MM.1S (cell line): ENCODE measurements around the gene POC5.
"Not testable (repeated sequence)": the region's sequence is repeated elsewhere in the genome, so short reads cannot be mapped to it uniquely, and the experiment has no call there.

Experiments used
- DNase-seq: peaks from one replicate; pipeline ENCODE4 v3.0.0-alpha.2; 2015
- H2AFZ ChIP-seq: fragments of 300-600 bp; sonication (generic); 2 replicates; pipeline ENCODE4 v1.6.0; 2016; ENCODE audit warnings: antibody characterized with exemption, low read length
- H3F3A ChIP-seq: fragments of 300-600 bp; sonication (generic); 2 replicates; pipeline ENCODE4 v1.6.1; 2016; ENCODE audit warnings: mild to moderate bottlenecking, antibody characterized with exemption, low read length, moderate library complexity, mixed read lengths; ENCODE audit not compliant: insufficient read depth
- H3K27ac ChIP-seq: fragments of 300-600 bp; sonication (generic); 2 replicates; pipeline ENCODE4 v1.5.1; 2016; ENCODE audit warnings: mild to moderate bottlenecking, low read length
- H3K27me3 ChIP-seq: fragments of 300-600 bp; sonication (generic); replicated peaks from 2 replicates; pipeline ENCODE4 v1.6.0; 2016; ENCODE audit warnings: low read length; ENCODE audit not compliant: insufficient read depth
- H3K36me3 ChIP-seq: fragments of 300-600 bp; sonication (generic); replicated peaks from 2 replicates; pipeline ENCODE4 v1.6.1; 2016; ENCODE audit warnings: mild to moderate bottlenecking, low read length, mixed read lengths; ENCODE audit not compliant: insufficient read depth
- H3K4me1 ChIP-seq: fragments of 300-600 bp; sonication (generic); 2 replicates; pipeline ENCODE4 v1.6.1; 2016; ENCODE audit warnings: low read length, mixed read lengths
- H3K4me2 ChIP-seq: fragments of 300-600 bp; sonication (generic); 2 replicates; pipeline ENCODE4 v1.6.0; 2016; ENCODE audit warnings: low read depth, low read length
- H3K4me3 ChIP-seq: fragments of 300-600 bp; sonication (generic); 2 replicates; pipeline ENCODE4 v1.5.1; 2016; ENCODE audit warnings: low read length, mixed read lengths
- H3K79me2 ChIP-seq: fragments of 300-600 bp; sonication (generic); 2 replicates; pipeline ENCODE4 v1.6.1; 2016; ENCODE audit warnings: mixed run types, low read length, mixed read lengths
- H3K9ac ChIP-seq: fragments of 300-600 bp; sonication (generic); 2 replicates; pipeline ENCODE4 v1.6.1; 2016; ENCODE audit warnings: low read length, mixed read lengths
- H3K9me2 ChIP-seq: fragments of 300-600 bp; sonication (generic); replicated peaks from 2 replicates; pipeline ENCODE4 v1.6.1; 2016; ENCODE audit warnings: mild to moderate bottlenecking, low read length, mixed read lengths; ENCODE audit not compliant: insufficient read depth
- H3K9me3 ChIP-seq: fragments of 300-600 bp; sonication (generic); replicated peaks from 2 replicates; pipeline ENCODE4 v1.6.1; 2016; ENCODE audit warnings: mild to moderate bottlenecking, low read length, mixed read lengths; ENCODE audit not compliant: insufficient read depth
- H4K20me1 ChIP-seq: fragments of 300-600 bp; sonication (generic); 2 replicates; pipeline ENCODE4 v1.6.1; 2016; ENCODE audit warnings: mild to moderate bottlenecking, low read length, moderate library complexity, mixed read lengths; ENCODE audit not compliant: insufficient read depth
- EZH2 ChIP-seq: fragments of 300-600 bp; sonication (generic); optimal IDR thresholded peaks from 2 replicates; pipeline ENCODE3; 2017; ENCODE audit warnings: low read depth, mild to moderate bottlenecking, antibody characterized with exemption, low read length, mixed read lengths
- EZH2phosphoT487 ChIP-seq: fragments of 300-600 bp; sonication (generic); IDR thresholded peaks from 2 replicates; pipeline ENCODE4 v1.6.1; 2018; ENCODE audit warnings: antibody characterized with exemption, low read length
- TF ChIP-seq, protein P1 (sequence below): fragments of 300-600 bp; sonication (generic); IDR thresholded peaks from 2 replicates; pipeline ENCODE4 v1.5.1; 2016; ENCODE audit warnings: antibody characterized with exemption, low read length, mixed read lengths

POC5 gene

DNA sequence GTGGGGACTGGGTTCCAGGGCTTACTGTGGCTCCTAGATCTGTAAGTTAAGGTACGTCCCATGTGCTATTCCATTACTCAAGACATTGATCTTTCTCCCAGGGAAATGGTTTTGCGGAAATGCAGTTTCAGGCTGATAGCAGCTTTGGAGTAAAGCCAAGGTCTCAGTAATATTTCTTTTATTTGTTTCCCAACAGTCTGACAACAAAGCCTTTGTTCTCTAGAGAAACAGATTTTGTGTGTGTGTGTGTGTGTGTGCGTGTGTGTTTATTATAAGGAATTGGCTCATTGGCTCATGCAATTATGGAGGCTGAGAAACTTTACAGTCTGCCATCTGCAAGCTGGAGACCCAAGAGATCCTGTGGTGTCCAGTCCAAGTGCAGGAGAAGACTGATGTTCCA is 12.1 kb upstream of the POC5 start:
- Histone ChIP-seq H3K4me1 (no peaks in the 10 kb centered on the region), H3K4me2 (no peak overlapping the region), H3K9me3 (no peaks in the 10 kb centered on the region), H3K27me3 (no peaks in the 10 kb centered on the region), H3K27ac (no peak overlapping the region), H3K4me3 (no peak overlapping the region), H3K79me2 (no peaks in the 10 kb centered on the region), H3K36me3 (no peaks in the 10 kb centered on the region), H3K9ac (no peak overlapping the region), H4K20me1 (no peaks in the 10 kb centered on the region), H3F3A (no peaks in the 10 kb centered on the region), H3K9me2 (no peaks in the 10 kb centered on the region), H2AFZ (no peak overlapping the region)
- no peak for DNase-seq
- TF ChIP-seq EZH2 (no peak), EZH2phosphoT487 (no peak)
- TF ChIP-seq, protein P1, sequence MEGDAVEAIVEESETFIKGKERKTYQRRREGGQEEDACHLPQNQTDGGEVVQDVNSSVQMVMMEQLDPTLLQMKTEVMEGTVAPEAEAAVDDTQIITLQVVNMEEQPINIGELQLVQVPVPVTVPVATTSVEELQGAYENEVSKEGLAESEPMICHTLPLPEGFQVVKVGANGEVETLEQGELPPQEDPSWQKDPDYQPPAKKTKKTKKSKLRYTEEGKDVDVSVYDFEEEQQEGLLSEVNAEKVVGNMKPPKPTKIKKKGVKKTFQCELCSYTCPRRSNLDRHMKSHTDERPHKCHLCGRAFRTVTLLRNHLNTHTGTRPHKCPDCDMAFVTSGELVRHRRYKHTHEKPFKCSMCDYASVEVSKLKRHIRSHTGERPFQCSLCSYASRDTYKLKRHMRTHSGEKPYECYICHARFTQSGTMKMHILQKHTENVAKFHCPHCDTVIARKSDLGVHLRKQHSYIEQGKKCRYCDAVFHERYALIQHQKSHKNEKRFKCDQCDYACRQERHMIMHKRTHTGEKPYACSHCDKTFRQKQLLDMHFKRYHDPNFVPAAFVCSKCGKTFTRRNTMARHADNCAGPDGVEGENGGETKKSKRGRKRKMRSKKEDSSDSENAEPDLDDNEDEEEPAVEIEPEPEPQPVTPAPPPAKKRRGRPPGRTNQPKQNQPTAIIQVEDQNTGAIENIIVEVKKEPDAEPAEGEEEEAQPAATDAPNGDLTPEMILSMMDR = no peak

GRCh38 chr5:75727931-75728330 is 10.7 kb upstream of the POC5 start:
- no peaks in the 10 kb centered on the region for H3K4me1 ChIP-seq
- H3K27me3 ChIP-seq = no peaks in the 10 kb centered on the region
- no peaks in the 10 kb centered on the region for H4K20me1 ChIP-seq
- TF ChIP-seq EZH2phosphoT487 = no peak
- TF ChIP-seq, protein P1 = no peak
- H3K9ac ChIP-seq = no peak overlapping the region
- H3F3A ChIP-seq = no peaks in the 10 kb centered on the region
- no peaks in the 10 kb centered on the region for H3K9me3 ChIP-seq
- H3K4me3 ChIP-seq = no peak overlapping the region
- no peak overlapping the region for H2AFZ ChIP-seq
- no peaks in the 10 kb centered on the region for H3K9me2 ChIP-seq
- no peak overlapping the region for H3K4me2 ChIP-seq
- H3K36me3 ChIP-seq = no peaks in the 10 kb centered on the region
- no peaks in the 10 kb centered on the region for H3K79me2 ChIP-seq
- DNase-seq = no peak
- no peak overlapping the region for H3K27ac ChIP-seq

DNA sequence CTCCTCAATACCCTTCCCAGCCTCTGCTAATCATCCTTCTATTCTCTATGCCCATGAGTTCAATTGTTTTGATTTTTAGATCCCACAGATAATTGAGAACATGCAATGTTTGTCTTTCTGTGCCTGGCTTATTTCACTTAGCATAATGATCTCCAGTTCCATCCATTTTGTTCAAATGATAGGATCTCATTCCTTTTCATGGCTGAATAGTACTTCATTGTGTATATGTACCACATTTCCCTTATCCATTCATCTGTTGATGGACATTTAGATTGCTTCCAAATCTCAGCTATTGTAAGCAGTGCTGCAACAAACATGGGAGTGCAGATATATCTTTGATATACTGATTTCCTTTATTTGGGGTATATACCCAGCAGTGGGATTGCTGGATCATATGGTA is 9.0 kb upstream of the POC5 start:
- not testable (repeated sequence) for H3K79me2 ChIP-seq, H3K27ac ChIP-seq, H4K20me1 ChIP-seq, H3K9ac ChIP-seq, H3K9me3 ChIP-seq, H3K4me3 ChIP-seq, H3K4me2 ChIP-seq, H3K4me1 ChIP-seq, H2AFZ ChIP-seq, DNase-seq, H3K27me3 ChIP-seq, H3F3A ChIP-seq, H3K36me3 ChIP-seq, H3K9me2 ChIP-seq

DNA sequence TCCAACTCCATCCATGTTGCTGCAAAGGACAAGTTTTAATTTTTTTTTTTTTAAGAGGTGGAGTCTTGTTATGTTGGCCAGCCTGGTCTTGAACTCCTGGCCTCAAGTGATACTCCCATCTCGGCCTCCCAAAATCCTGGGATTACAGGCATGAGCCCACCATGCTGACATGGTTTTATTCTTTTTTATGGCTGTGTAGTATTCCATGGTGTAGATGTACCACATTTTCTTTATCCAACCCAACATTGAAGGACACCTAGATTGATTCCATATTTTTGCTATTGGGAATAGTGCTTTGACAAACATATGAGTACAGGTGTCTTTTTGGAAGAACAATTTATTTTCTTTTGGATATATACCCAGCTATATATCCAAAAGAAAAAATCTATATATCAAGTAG is 6.1 kb upstream of the POC5 start:
- Histone ChIP-seq H3K27me3 (no peaks in the 10 kb centered on the region), H3K9ac (no peak overlapping the region), H3K27ac (no peak overlapping the region), H4K20me1 (no peaks in the 10 kb centered on the region), H3K4me3 (no peak overlapping the region), H3K4me2 (no peak overlapping the region), H3K4me1 (no peaks in the 10 kb centered on the region), H3K36me3 (no peaks in the 10 kb centered on the region), H3K9me3 (no peaks in the 10 kb centered on the region), H2AFZ (no peak overlapping the region), H3K9me2 (no peaks in the 10 kb centered on the region), H3F3A (no peaks in the 10 kb centered on the region), H3K79me2 (no peaks in the 10 kb centered on the region)
- no peak for DNase-seq
- TF ChIP-seq EZH2 (no peak), EZH2phosphoT487 (no peak)
- TF ChIP-seq, protein P1 = no peak
